H9 (cell line): Measurements from ENCODE around the gene ANKRD2. TPM values are rescaled to one million over a fixed set of nuclear protein-coding genes. Genes with fewer than 3 reads are reported as not detected.

Experiments used
- DNase-seq: peaks from one replicate; pipeline ENCODE4 v3.0.0-alpha.2; 2017
- H2AFZ ChIP-seq: one replicate; pipeline ENCODE4 v1.6.1; 2013; ENCODE audit warnings: mild to moderate bottlenecking, low read length, control low read depth, moderate library complexity
- H2AK5ac ChIP-seq: 2 replicates; pipeline ENCODE4 v1.6.1; 2013; ENCODE audit warnings: low read length, control low read depth, mixed read lengths; ENCODE audit not compliant: insufficient read length
- H2BK120ac ChIP-seq: one replicate; pipeline ENCODE4 v1.6.1; 2013; ENCODE audit warnings: low read depth, mild to moderate bottlenecking, low read length, control low read depth, inconsistent platforms; ENCODE audit not compliant: poor library complexity, severe bottlenecking
- H2BK12ac ChIP-seq: 2 replicates; pipeline ENCODE4 v1.6.1; 2013; ENCODE audit warnings: low read length, control low read depth, mixed read lengths, low read depth; ENCODE audit not compliant: insufficient read length
- H2BK15ac ChIP-seq: 2 replicates; pipeline ENCODE4 v1.6.1; 2013; ENCODE audit warnings: low read depth, low read length, control low read depth
- H2BK20ac ChIP-seq: one replicate; pipeline ENCODE4 v1.6.1; 2013; ENCODE audit warnings: low read depth, mild to moderate bottlenecking, low read length, control low read depth, inconsistent platforms; ENCODE audit not compliant: poor library complexity, severe bottlenecking
- H2BK5ac ChIP-seq: 2 replicates; pipeline ENCODE4 v1.6.1; 2013; ENCODE audit warnings: low read length, control low read depth, mixed read lengths; ENCODE audit not compliant: insufficient read length
- H3K14ac ChIP-seq: 2 replicates; pipeline ENCODE4 v1.6.1; 2013; ENCODE audit warnings: low read length, control low read depth; ENCODE audit not compliant: insufficient read depth
- H3K18ac ChIP-seq: 2 replicates; pipeline ENCODE4 v1.6.1; 2013; ENCODE audit warnings: low read depth, mild to moderate bottlenecking, mixed read lengths, low read length, control low read depth; ENCODE audit not compliant: insufficient read length
- H3K23ac ChIP-seq: 2 replicates; pipeline ENCODE4 v1.6.1; 2013; ENCODE audit warnings: low read length, control low read depth, mixed read lengths, low read depth; ENCODE audit not compliant: insufficient read length
- H3K23me2 ChIP-seq: 2 replicates; pipeline ENCODE4 v1.6.1; 2013; ENCODE audit warnings: low read depth, mild to moderate bottlenecking, mixed read lengths, low read length, control low read depth; ENCODE audit not compliant: insufficient read length, poor library complexity, severe bottlenecking
- H3K27ac ChIP-seq: 2 replicates; pipeline ENCODE4 v1.5.1; 2013; ENCODE audit warnings: low read length, control low read depth, mixed read lengths, low read depth; ENCODE audit not compliant: insufficient read length
- H3K27me3 ChIP-seq: 2 replicates; pipeline ENCODE4 v1.6.1; 2013; ENCODE audit warnings: low read length, control low read depth, inconsistent platforms; ENCODE audit not compliant: insufficient read depth
- H3K4ac ChIP-seq: 2 replicates; pipeline ENCODE4 v1.6.1; 2013; ENCODE audit warnings: low read depth, mild to moderate bottlenecking, control low read depth, inconsistent platforms, low read length, moderate library complexity
- H3K4me1 ChIP-seq: 2 replicates; pipeline ENCODE4 v1.6.1; 2013; ENCODE audit warnings: low read length, control low read depth, inconsistent platforms; ENCODE audit not compliant: insufficient read depth
- H3K4me2 ChIP-seq: 2 replicates; pipeline ENCODE4 v1.6.1; 2013; ENCODE audit warnings: low read length, control low read depth, mixed read lengths; ENCODE audit not compliant: insufficient read length, insufficient read depth
- H3K56ac ChIP-seq: 2 replicates; pipeline ENCODE4 v1.6.1; 2013; ENCODE audit warnings: low read depth, mild to moderate bottlenecking, mixed read lengths, low read length, control low read depth; ENCODE audit not compliant: insufficient read length
- H3K79me1 ChIP-seq: 2 replicates; pipeline ENCODE4 v1.6.1; 2013; ENCODE audit warnings: low read depth, mild to moderate bottlenecking, moderate library complexity, low read length, control low read depth, inconsistent platforms; ENCODE audit not compliant: insufficient read depth, poor library complexity, severe bottlenecking
- H3K79me2 ChIP-seq: 2 replicates; pipeline ENCODE4 v1.6.1; 2013; ENCODE audit warnings: low read length, control low read depth, inconsistent platforms; ENCODE audit not compliant: insufficient read depth
- H3K9ac ChIP-seq: 2 replicates; pipeline ENCODE4 v1.6.1; 2013; ENCODE audit warnings: low read length, control low read depth, mixed read lengths; ENCODE audit not compliant: insufficient read length; ENCODE audit errors: extremely low read depth
- H3K9me3 ChIP-seq: one replicate; pipeline ENCODE4 v1.6.1; 2013; ENCODE audit warnings: low read depth, low read length, inconsistent platforms; ENCODE audit not compliant: control insufficient read depth
- H3T11ph ChIP-seq: one replicate; pipeline ENCODE4 v1.6.1; 2013; ENCODE audit warnings: mild to moderate bottlenecking, low read length, control low read depth, inconsistent platforms
- H4K20me1 ChIP-seq: one replicate; pipeline ENCODE4 v1.6.1; 2013; ENCODE audit not compliant: control insufficient read depth, insufficient read length, insufficient read depth
- H4K5ac ChIP-seq: 2 replicates; pipeline ENCODE4 v1.6.1; 2013; ENCODE audit warnings: low read depth, mild to moderate bottlenecking, mixed read lengths, low read length, control low read depth; ENCODE audit not compliant: insufficient read length
- H4K8ac ChIP-seq: replicated peaks from 2 replicates; pipeline ENCODE4 v1.6.1; 2013; ENCODE audit warnings: low read length, control low read depth, mixed read lengths, low read depth; ENCODE audit not compliant: insufficient read length
- H4K91ac ChIP-seq: 2 replicates; pipeline ENCODE4 v1.6.1; 2013; ENCODE audit warnings: low read depth, mild to moderate bottlenecking, moderate library complexity, mixed read lengths, low read length, control low read depth; ENCODE audit not compliant: insufficient read length
- H3K27ac Mint-ChIP-seq, 3 experiments: 2 replicates in 2 of 3; 3 replicates in 1 of 3; pipeline ENCODE4 v1.8.0; 2020 to 2021; ENCODE audit warnings: mixed read lengths in 3 of 3, mild to moderate bottlenecking in 1 of 3, moderate library complexity in 1 of 3
- H3K27me3 Mint-ChIP-seq: 2 replicates; pipeline ENCODE4 v1.8.0; 2021; ENCODE audit warnings: low read depth, mild to moderate bottlenecking, moderate library complexity, mixed read lengths
- H3K36me3 Mint-ChIP-seq, 3 experiments: 2 replicates in 2 of 3; 3 replicates in 1 of 3; pipeline ENCODE4 v1.8.0; 2020 to 2021; ENCODE audit warnings: low read depth in 3 of 3, mixed read lengths in 3 of 3; ENCODE audit not compliant: insufficient read depth in 1 of 3
- H3K4me1 Mint-ChIP-seq, 2 experiments: 2 replicates each; pipeline ENCODE4 v1.8.0; 2020; ENCODE audit warnings: mixed read lengths in 2 of 2
- H3K4me3 Mint-ChIP-seq, 2 experiments: 2 replicates in 1 of 2; 3 replicates in 1 of 2; pipeline ENCODE4 v1.8.0; 2020 to 2021; ENCODE audit warnings: mild to moderate bottlenecking in 2 of 2, mixed read lengths in 2 of 2, moderate library complexity in 1 of 2
- H3K9me3 Mint-ChIP-seq, 2 experiments: 2 replicates in 1 of 2; 3 replicates in 1 of 2; pipeline ENCODE4 v1.8.0; 2020; ENCODE audit warnings: mild to moderate bottlenecking in 2 of 2, mixed read lengths in 2 of 2, moderate library complexity in 1 of 2
- WGBS: extraction: QIAGEN DNeasy Blood & Tissue Kit; methylation state at CpG from one replicate; pipeline ENCODE4 v1.1.7; 2013; ENCODE audit warnings: missing lambda C conversion rate, low lambda C conversion rate, mixed read lengths; ENCODE audit not compliant: insufficient read length; ENCODE audit errors: extremely low coverage; 5-methylcytosine and 5-hydroxymethylcytosine counted together
- total RNA-seq: library from RNA; stranded (reverse); gene quantifications from 2 replicates; pipeline ENCODE4 v1.2.1, GENCODE V29; 2021
- TF ChIP-seq, protein P1 (sequence below): fragments of 200-600 bp; sonication (generic); conservative IDR thresholded peaks from 3 replicates; pipeline ENCODE4 v1.8.0; 2021; ENCODE audit warnings: antibody characterized with exemption, mild to moderate bottlenecking

ANKRD2 gene
- total RNA-seq, 1 experiment from 2014 or later = not detected

- no peak overlapping the region for H3K14ac ChIP-seq
- H3K27me3 ChIP-seq = no peaks in the 10 kb centered on the region
- H3K27me3 Mint-ChIP-seq = no peaks in the 10 kb centered on the region
- no peak overlapping the region for H4K5ac ChIP-seq
- no peak overlapping the region for H3K27ac ChIP-seq
- H4K91ac ChIP-seq = no peak overlapping the region
- TF ChIP-seq, protein P1, sequence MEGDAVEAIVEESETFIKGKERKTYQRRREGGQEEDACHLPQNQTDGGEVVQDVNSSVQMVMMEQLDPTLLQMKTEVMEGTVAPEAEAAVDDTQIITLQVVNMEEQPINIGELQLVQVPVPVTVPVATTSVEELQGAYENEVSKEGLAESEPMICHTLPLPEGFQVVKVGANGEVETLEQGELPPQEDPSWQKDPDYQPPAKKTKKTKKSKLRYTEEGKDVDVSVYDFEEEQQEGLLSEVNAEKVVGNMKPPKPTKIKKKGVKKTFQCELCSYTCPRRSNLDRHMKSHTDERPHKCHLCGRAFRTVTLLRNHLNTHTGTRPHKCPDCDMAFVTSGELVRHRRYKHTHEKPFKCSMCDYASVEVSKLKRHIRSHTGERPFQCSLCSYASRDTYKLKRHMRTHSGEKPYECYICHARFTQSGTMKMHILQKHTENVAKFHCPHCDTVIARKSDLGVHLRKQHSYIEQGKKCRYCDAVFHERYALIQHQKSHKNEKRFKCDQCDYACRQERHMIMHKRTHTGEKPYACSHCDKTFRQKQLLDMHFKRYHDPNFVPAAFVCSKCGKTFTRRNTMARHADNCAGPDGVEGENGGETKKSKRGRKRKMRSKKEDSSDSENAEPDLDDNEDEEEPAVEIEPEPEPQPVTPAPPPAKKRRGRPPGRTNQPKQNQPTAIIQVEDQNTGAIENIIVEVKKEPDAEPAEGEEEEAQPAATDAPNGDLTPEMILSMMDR = no peak
- no peak overlapping the region for H2AK5ac ChIP-seq
- no peak overlapping the region for H3K56ac ChIP-seq
- no peak overlapping the region for H2AFZ ChIP-seq
- H3K9ac ChIP-seq = no peak overlapping the region
- H3T11ph ChIP-seq = no peak overlapping the region
- H2BK15ac ChIP-seq = no peak overlapping the region
- peak overlapping the region in 2 of 3 experiments; percentile 45 to 51; a peak in 2 of 7 replicates for H3K27ac Mint-ChIP-seq
- no peak for DNase-seq
- no peaks in the 10 kb centered on the region for H3K23me2 ChIP-seq
- no peaks in the 10 kb centered on the region for H4K20me1 ChIP-seq
- no CpG with 5 or more reads among the region's 5 CpGs for WGBS
- H3K18ac ChIP-seq = no peak overlapping the region
- no peak overlapping the region for H4K8ac ChIP-seq
- no peaks in the 10 kb centered on the region for H3K9me3 Mint-ChIP-seq
- H2BK5ac ChIP-seq = no peak overlapping the region
- H3K79me1 ChIP-seq = no peaks in the 10 kb centered on the region
- H3K4me1 Mint-ChIP-seq = peaks cover 8 to 13% of the 10 kb centered on the region in 2 experiments
- H2BK12ac ChIP-seq = no peak overlapping the region
- no peak overlapping the region for H3K4me2 ChIP-seq
- no peaks in the 10 kb centered on the region for H3K9me3 ChIP-seq
- H3K4ac ChIP-seq = no peak overlapping the region
- no peaks in the 10 kb centered on the region for H3K79me2 ChIP-seq
- H3K36me3 Mint-ChIP-seq = no peaks in the 10 kb centered on the region
- H3K23ac ChIP-seq = no peak overlapping the region
- no peaks in the 10 kb centered on the region for H3K4me1 ChIP-seq
- no peak overlapping the region for H3K4me3 Mint-ChIP-seq
- no peak overlapping the region for H2BK20ac ChIP-seq
- no peak overlapping the region for H2BK120ac ChIP-seq
Measured at GRCh38 chr10:97607095-97607636, 34.6 kb downstream of the ANKRD2 start.
